HG03064 (cell line): ENCODE data around the gene TTC28.

ENCODE experiments used
- ATAC-seq: cut with Tn5 transposase; IDR thresholded peaks from one replicate; pipeline ENCODE4 v1.9.1; 2021; ENCODE audit warnings: low read depth; ENCODE audit not compliant: unreplicated experiment

Gene TTC28

GRCh38 chr22:28417431-28417830 lies 262.2 kb downstream of the TTC28 start:
- ATAC-seq, result no peak

DNA sequence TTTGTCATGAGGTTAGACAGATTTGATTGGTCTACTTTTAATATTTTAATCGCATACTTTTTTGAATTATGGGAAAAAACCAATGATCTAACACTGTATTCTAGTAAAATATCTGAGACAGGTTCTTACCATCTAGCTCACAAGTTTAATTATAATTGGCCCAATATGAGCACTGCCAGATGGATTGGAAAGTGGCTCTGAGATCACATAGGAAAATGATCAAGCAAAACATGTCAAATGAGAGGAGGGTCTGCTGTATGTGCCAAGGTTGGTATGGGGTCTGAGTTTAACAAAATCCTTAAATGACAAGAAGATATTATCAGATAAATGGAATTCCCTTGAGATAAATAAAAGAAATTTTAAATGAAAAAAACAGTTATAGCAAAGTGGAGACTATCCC lies 264.7 kb downstream of the TTC28 start:
- no peak for ATAC-seq

DNA sequence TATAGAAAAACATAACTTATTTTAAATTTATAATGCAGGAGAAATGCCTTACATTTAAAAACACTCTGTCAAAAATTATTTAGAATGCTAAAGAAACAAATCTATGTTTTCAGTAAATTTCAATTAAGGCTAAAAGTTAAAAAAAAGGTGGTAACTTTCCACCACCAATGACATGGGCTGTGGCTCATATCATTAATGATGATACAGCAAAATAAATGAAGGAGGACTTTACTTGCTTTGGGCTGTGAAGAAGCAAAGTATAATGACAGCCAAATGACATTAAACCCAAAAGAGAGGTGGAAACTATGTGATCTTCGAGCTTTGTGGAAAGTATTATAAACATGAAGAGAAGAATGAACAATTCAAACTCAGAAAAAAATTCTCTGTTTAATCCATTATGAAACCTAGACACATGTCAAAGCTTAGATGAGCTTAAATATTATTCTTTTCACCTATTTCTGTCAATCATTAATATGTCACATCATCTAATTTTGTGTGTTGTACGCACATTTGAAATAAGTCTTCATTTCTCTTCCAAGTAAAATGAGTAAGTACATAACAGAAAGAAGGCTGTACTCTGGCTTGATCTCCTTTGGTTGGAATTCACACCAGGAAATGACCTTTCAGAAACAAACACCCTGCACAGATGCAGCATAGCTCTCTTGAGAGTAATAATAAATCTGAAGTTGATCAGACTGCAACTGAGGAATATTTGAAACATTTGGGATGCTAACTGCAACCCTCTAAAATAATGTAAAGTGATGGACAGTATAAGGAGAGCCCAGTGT lies 265.8 kb downstream of the TTC28 start:
- no peak for ATAC-seq

DNA sequence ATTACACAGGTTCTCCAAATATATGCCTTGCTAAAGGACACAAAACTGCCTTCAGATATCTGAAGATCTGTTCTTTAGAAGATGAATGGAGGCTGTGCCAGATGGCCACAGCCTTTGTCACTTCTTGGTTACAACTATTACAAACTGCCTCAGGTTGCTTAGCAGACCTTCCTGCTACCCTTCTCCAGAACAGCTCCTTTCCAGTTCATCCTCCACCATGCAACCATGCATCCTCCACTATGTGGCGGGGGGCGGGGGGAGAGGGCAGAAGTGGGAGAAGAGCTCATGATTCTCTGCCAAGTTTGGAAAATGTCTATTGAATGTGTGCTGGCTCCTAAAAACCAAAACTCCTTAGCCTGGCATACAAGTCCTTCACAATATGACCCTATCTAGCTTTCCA lies 267.5 kb downstream of the TTC28 start:
- ATAC-seq, result no peak

DNA sequence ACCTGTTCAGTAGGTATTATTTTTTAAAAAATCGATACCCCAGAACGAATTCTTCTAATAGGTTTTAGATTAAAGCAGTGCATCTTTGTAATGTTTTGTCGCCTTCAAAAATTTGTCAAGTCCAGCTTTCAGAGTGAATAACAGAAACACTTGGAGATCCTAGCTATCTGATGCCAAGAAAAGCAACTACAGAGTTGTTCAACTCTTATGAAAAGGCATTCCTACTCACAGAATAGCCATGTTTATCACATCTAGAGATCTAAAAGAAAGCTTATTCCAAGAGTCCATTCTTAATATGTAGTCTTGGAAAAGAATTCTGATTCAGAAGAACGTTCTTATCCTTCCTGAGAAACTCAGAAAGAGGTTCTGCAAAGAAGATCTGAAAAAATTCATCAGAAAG lies 268.5 kb downstream of the TTC28 start:
- no peak for ATAC-seq

DNA sequence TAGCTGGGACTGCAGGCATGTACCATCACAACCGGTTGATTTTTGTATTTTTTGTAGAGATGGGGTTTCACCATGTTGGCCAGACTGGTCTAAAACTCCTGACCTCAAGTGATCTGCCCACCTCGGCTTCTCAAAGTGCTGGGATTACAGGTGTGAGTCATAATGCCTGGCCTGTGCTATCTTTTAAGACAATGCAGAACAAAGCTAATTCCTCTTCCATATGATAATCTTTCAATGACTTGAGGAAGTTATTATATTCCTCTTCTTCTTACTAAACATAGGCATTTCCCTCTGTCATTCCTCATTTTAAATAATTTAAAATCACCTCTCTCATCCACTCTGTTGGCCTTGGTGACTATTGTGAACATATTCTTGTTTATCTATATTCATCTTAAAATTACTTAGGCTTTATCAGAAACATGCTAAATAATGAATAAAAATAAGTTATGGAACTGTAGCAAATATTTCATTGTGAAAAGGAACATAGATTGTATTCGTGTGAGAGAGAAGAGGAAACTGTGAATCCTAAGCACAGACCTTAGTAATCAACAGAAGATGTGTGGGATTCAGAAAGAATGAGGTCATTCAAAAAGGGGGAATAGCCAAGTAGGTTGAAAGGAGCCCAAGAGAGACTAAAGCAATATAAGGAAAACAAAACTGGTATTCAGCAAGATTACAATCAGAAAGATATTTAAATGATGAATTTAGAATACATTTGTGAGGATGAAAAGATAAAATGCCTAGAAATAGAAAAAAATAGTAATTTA lies 269.4 kb downstream of the TTC28 start:
- no peak for ATAC-seq

DNA sequence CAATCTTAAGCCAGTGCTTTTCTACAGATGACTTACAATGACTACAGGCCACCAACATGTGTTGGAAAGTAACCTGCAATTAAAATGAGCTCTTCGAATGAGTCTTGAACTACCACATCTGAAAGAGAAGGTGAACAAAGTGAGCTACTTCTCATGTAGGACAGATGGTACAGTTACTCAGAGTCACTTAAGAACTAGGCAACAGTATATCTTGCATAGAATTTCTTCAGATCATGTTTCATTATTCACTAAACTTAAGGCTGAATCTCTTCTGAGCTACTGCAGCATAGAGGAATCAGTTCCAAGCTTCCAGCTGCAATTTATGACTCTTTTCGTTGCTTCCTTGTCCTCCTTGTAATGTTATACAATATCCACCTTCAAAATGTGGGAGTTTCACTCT lies 270.9 kb downstream of the TTC28 start:
- no peak for ATAC-seq

GRCh38 chr22:28407645-28408044 lies 272.0 kb downstream of the TTC28 start:
- no peak for ATAC-seq

DNA sequence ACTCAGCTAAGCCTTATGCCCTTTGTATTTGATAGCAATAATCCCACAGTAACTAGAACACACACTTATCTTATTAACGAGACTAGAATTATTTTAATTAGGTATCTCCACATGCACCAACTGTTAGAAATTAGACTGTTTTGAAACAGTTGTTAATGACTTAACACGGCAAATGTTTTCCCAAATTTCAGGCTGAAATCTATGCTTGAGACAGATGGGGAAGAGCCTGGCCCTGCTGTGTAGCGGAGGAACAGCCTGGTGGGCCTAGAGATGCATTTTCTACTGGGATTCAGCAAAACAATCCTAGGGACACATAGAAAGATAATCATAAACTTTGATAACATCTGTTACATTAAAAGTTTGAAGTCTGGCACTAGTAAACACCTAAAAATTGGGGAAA lies 273.4 kb downstream of the TTC28 start:
- ATAC-seq, result no peak

GRCh38 chr22:28405588-28405987 lies 274.1 kb downstream of the TTC28 start:
- ATAC-seq, result no peak

DNA sequence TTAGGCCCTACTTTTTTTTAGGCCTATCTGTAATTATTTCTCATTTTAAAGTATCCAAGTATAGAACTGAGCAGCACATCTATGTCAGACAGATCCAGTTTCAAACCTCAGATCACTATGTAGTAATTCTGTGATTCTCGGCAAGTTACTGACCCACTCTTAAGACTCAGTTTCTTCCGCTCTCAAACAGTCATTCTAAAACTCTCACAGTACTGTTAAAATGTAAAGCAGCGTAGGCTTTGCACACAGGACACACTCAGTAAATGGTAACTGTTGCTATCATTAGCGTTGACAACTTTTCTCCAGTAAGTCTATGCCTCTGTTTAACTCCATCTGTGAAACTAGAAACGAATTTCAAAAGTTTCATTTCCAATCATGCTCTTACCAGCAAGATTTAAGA lies 277.1 kb downstream of the TTC28 start:
- no peak for ATAC-seq

GRCh38 chr22:28402060-28402459 lies 277.6 kb downstream of the TTC28 start:
- no peak for ATAC-seq

DNA sequence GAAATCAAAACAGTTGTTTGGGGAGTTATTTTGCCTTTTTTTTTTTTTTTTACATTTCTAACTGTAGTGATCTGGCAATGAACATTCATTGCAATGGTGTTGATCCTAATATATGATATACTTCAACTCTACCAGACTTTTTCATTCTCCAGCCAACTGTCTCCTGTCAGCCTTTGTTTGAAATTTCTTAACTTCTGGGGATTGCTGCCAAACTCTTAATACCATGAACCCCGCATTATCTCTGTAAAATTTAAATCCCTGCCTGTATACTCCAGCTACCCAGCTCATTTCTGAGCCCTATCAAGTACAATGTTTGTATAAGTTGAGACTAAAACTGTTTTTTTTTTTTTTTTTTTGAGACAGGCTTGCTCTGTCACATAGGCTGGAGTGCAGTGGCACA lies 280.7 kb downstream of the TTC28 start:
- ATAC-seq, result no peak

- ATAC-seq, result no peak
Measured at GRCh38 chr22:28398355-28398754, 281.3 kb downstream of the TTC28 start.

DNA sequence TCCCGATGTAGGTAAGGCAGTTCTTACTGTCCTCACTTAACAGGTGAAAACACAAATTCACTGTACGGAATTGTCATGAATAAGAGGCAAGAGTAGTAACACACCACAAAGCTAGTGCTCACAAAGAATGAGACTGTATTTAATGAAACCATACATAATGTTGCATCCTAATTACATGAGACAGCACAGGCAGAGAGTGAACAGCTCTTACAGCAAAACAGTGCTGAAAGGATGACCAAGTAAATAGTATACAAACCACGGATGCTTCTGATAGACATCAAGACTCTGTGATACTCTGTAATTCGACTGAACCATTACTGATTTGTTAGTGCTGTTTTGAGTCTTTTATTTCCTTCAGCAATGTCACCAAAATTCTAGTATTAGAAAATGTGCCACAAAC lies 282.3 kb downstream of the TTC28 start:
- no peak for ATAC-seq

GRCh38 chr22:28395920-28396753 lies 283.5 kb downstream of the TTC28 start:
- ATAC-seq, result no peak

DNA sequence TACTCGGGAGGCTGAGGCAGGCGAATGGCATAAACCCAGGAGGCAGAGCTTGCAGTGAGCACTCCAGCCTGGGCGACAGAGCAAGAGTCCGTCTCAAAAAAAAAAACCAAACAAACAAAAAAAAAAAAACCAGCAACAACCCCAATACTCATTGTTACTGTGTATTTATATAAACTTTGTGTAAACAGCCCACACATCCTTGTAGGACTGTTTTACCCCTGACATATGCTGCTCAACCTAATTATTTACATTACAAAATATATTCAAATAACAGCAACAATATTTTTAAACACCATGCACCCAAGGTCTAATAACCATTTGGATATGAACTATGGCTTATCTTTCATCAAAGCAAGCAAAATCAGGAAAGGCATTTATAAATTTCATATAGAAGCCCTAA lies 284.1 kb downstream of the TTC28 start:
- ATAC-seq, result no peak

GRCh38 chr22:28394513-28395110 lies 285.0 kb downstream of the TTC28 start:
- ATAC-seq, result no peak

DNA sequence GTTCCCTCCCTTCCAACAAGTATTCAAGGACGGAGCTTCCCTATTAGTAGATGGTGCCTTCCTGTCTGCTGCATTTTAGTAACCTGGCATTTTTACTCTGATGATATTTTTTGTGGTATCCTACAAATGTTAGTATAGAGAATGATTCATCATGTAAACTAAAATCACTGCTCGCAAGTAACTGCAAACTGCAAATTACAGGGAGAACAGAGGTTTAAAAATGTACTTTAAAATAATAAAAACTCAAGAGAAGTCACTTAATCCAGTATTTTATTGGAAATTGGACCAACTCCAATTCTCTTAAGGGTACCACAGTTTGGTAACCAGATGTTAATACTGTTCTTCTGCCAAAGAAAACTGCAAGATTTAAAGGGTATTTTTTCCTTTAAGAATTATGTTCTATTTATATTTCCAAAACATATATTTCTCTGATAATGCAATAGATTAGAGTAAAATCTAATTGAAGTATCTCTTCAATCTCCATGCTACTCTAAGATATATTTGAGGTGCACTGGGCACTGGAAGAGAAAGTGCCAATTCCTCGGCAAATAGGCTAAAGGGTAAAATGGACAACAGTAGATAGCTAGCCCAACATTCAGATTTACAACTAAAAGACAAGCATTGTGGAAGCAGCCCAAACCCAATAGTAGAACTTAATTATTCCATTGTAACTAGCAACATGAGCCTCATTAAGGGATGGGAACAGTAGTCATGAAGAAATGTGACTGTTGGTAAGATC lies 298.0 kb downstream of the TTC28 start:
- no peak for ATAC-seq

- no peak for ATAC-seq
Measured at GRCh38 chr22:28379951-28380350, 299.7 kb downstream of the TTC28 start.
